Breast epithelium (tissue), 3 donors: ENCODE measurements around the gene CREB3L1.

Source experiments
- POLR2A ChIP-seq: fragments of 450-650 bp; IDR thresholded peaks from one replicate; pipeline ENCODE4 v1.6.1; 2016; ENCODE audit warnings: antibody characterized with exemption, mild to moderate bottlenecking, moderate library complexity
- POLR2AphosphoS5 ChIP-seq, 3 donors: sonication (generic); formaldehyde crosslinking; IDR thresholded peaks; one replicate each; pipeline ENCODE4 v1.6.1; 2017; ENCODE audit warnings: antibody characterized with exemption in 3 of 3
- TF ChIP-seq, protein P1 (sequence below), 3 donors: fragments of 450-650 bp; IDR thresholded peaks; one replicate each; pipeline ENCODE4 v1.5.1; 2016 to 2017; ENCODE audit warnings: antibody characterized with exemption in 3 of 3, mild to moderate bottlenecking in 3 of 3, moderate library complexity in 3 of 3

DNA sequence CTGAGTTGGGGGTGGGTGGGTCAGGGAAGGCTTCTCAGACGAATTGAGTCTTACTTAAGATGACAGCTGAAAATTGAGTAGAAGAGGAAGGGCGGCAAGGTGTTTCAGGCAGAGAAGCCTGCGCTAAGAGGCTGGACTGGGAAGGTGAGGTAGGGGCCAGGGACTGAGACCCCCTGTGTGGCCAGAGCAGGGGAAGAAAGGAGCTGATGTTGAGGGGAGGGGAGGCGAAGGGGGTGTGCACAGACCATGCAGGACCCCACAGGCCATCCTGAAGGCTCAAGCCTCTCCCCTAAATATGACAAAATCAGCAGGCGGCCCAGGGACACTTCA, 40.6 kb upstream of the CREB3L1 start:
- TF ChIP-seq, protein P1, sequence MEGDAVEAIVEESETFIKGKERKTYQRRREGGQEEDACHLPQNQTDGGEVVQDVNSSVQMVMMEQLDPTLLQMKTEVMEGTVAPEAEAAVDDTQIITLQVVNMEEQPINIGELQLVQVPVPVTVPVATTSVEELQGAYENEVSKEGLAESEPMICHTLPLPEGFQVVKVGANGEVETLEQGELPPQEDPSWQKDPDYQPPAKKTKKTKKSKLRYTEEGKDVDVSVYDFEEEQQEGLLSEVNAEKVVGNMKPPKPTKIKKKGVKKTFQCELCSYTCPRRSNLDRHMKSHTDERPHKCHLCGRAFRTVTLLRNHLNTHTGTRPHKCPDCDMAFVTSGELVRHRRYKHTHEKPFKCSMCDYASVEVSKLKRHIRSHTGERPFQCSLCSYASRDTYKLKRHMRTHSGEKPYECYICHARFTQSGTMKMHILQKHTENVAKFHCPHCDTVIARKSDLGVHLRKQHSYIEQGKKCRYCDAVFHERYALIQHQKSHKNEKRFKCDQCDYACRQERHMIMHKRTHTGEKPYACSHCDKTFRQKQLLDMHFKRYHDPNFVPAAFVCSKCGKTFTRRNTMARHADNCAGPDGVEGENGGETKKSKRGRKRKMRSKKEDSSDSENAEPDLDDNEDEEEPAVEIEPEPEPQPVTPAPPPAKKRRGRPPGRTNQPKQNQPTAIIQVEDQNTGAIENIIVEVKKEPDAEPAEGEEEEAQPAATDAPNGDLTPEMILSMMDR (IDR thresholded peaks at IDR 0.05) = no peak
- no peak for TF ChIP-seq POLR2AphosphoS5 (IDR thresholded peaks at IDR 0.05)
- no peak for TF ChIP-seq POLR2A
